Measurements from ENCODE around the gene CDH3.

Gene CDH3

GRCh38 chr16:68676113-68676860 lies 31.2 kb downstream of the CDH3 start:
- Histone ChIP-seq H3K36me3 (ENCODE audit: insufficient read depth, low read length) (no peaks in the 10 kb centered on the region), H3K27me3 (ENCODE audit: control insufficient read depth in 1 of 2, insufficient read depth in 2 of 2, low read length in 2 of 2) (no peaks in the 10 kb centered on the region), H3K9ac (ENCODE audit: low read length) (no peak overlapping the region), H3K9me3 (ENCODE audit: low read length) (no peaks in the 10 kb centered on the region), H3K4me3 (ENCODE audit: low read depth in 1 of 2, low read length in 2 of 2) (no peak overlapping the region), H3K27ac (ENCODE audit: low read depth, low read length) (no peak overlapping the region), H3K4me1 (ENCODE audit: insufficient read depth, low read length) (no peaks in the 10 kb centered on the region)

DNA sequence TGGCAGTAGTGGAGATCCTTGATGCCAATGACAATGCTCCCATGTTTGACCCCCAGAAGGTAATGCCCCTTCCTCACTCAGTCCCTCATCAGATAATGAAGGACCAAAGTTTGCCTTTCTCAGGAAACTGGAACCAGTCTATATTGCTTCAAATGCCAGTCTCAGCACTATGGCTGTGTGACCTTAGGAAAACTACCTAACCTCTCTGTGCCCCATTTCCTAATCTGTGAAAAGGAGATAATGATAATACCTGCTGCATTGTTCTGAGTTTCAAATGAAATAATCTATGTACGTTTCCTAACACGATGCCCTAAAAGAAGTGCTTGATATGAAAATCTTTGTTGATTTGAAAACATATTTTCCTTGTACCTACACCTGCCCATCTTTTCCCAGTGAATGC lies 35.9 kb downstream of the CDH3 start:
- H3K27me3 ChIP-seq (ENCODE audit: control insufficient read depth in 1 of 2, insufficient read depth in 2 of 2, low read length in 2 of 2), result no peaks in the 10 kb centered on the region
- H3K9ac ChIP-seq (ENCODE audit: low read length), result no peak overlapping the region
- H3K36me3 ChIP-seq (ENCODE audit: insufficient read depth, low read length), result no peaks in the 10 kb centered on the region
- H3K27ac ChIP-seq (ENCODE audit: low read depth, low read length), result no peak overlapping the region
- no peaks in the 10 kb centered on the region for H3K4me1 ChIP-seq (ENCODE audit: insufficient read depth, low read length)
- H3K4me3 ChIP-seq (ENCODE audit: low read depth in 1 of 2, low read length in 2 of 2), result no peak overlapping the region
- no peaks in the 10 kb centered on the region for H3K9me3 ChIP-seq (ENCODE audit: low read length)

DNA sequence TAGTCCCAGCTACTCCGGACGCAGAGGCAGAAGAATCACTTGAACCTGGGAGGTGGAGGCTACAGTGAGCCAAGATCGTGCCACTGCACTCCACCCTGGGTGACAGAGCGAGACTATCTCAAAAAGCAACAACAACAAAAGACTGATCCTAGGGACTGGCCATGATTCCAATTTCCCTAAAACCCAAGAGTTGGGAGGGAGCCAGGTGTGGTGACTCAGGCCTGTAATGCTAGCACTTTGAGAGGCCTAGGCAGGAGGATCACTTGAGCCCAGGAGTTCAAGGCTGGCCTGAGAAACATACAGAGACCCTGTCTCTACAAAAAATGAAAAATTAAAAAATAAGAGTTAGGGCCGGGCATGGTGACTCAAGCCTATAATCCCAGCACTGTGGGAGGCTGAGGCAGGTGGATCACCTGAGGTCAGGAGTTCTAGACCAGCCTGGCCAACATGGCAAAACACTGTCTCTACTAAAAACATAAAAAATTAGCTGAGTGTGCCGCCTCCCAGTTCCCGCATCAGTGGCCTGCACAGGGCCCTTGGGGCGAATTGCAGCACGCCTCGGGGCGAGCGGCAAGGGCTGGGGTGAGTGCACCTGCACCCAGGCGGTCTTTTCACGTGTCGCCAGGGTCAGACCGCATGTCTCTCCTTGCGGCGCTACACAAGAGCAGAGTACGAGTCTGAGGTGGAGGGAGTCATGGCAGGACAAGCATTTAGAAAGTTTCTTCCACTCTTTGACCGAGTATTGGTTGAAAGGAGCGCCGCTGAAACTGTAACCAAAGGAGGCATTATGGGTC lies 40.8 kb downstream of the CDH3 start:
- Histone ChIP-seq H3K27ac (ENCODE audit: low read depth, low read length) (no peak overlapping the region), H3K36me3 (ENCODE audit: insufficient read depth, low read length) (no peaks in the 10 kb centered on the region), H3K27me3 (ENCODE audit: control insufficient read depth in 1 of 2, insufficient read depth in 2 of 2, low read length in 2 of 2) (no peaks in the 10 kb centered on the region), H3K9ac (ENCODE audit: low read length) (no peak overlapping the region), H3K4me3 (ENCODE audit: low read depth in 1 of 2, low read length in 2 of 2) (no peak overlapping the region), H3K9me3 (ENCODE audit: low read length) (no peaks in the 10 kb centered on the region), H3K4me1 (ENCODE audit: insufficient read depth, low read length) (no peaks in the 10 kb centered on the region)

GRCh38 chr16:68686905-68687304 lies 41.8 kb downstream of the CDH3 start:
- no peak overlapping the region for H3K27ac ChIP-seq (ENCODE audit: low read depth, low read length)
- H3K36me3 ChIP-seq (ENCODE audit: insufficient read depth, low read length), result no peaks in the 10 kb centered on the region
- H3K9me3 ChIP-seq (ENCODE audit: low read length), result no peaks in the 10 kb centered on the region
- H3K4me3 ChIP-seq (ENCODE audit: low read depth in 1 of 2, low read length in 2 of 2), result no peak overlapping the region
- H3K9ac ChIP-seq (ENCODE audit: low read length), result no peak overlapping the region
- H3K27me3 ChIP-seq (ENCODE audit: control insufficient read depth in 1 of 2, insufficient read depth in 2 of 2, low read length in 2 of 2), result no peaks in the 10 kb centered on the region
- no peaks in the 10 kb centered on the region for H3K4me1 ChIP-seq (ENCODE audit: insufficient read depth, low read length)

DNA sequence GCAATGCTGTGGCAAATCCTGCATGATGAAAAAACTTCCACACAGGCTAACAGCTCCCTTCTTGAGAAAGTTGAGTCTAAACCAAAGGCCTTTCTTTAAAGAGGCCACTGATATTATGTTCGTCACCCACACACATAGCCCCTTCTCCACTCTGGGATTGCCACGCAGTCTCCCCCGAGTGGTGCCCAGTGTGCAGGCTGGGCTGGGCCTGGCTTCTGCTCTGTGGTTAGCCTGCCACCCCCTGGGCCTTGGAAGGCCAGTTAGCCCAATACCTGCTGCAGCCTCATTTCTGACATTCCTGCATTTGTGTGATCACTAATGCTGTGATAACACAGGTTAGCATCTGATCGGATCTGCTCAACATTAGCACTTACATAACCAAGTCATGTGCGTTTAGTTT lies 44.8 kb downstream of the CDH3 start:
- no peak overlapping the region for H3K4me3 ChIP-seq (ENCODE audit: low read depth in 1 of 2, low read length in 2 of 2)
- no peaks in the 10 kb centered on the region for H3K4me1 ChIP-seq (ENCODE audit: insufficient read depth, low read length)
- no peak overlapping the region for H3K9ac ChIP-seq (ENCODE audit: low read length)
- no peaks in the 10 kb centered on the region for H3K36me3 ChIP-seq (ENCODE audit: insufficient read depth, low read length)
- H3K27me3 ChIP-seq (ENCODE audit: control insufficient read depth in 1 of 2, insufficient read depth in 2 of 2, low read length in 2 of 2), result no peaks in the 10 kb centered on the region
- no peak overlapping the region for H3K27ac ChIP-seq (ENCODE audit: low read depth, low read length)
- no peaks in the 10 kb centered on the region for H3K9me3 ChIP-seq (ENCODE audit: low read length)

- H3K36me3 ChIP-seq (ENCODE audit: insufficient read depth, low read length), result no peaks in the 10 kb centered on the region
- no peak overlapping the region for H3K27ac ChIP-seq (ENCODE audit: low read depth, low read length)
- H3K9ac ChIP-seq (ENCODE audit: low read length), result no peak overlapping the region
- no peak overlapping the region for H3K4me3 ChIP-seq (ENCODE audit: low read depth in 1 of 2, low read length in 2 of 2)
- H3K9me3 ChIP-seq (ENCODE audit: low read length), result no peaks in the 10 kb centered on the region
- no peaks in the 10 kb centered on the region for H3K4me1 ChIP-seq (ENCODE audit: insufficient read depth, low read length)
- no peaks in the 10 kb centered on the region for H3K27me3 ChIP-seq (ENCODE audit: control insufficient read depth in 1 of 2, insufficient read depth in 2 of 2, low read length in 2 of 2)
Observed at GRCh38 chr16:68695575-68695974, 50.5 kb downstream of the CDH3 start.

DNA sequence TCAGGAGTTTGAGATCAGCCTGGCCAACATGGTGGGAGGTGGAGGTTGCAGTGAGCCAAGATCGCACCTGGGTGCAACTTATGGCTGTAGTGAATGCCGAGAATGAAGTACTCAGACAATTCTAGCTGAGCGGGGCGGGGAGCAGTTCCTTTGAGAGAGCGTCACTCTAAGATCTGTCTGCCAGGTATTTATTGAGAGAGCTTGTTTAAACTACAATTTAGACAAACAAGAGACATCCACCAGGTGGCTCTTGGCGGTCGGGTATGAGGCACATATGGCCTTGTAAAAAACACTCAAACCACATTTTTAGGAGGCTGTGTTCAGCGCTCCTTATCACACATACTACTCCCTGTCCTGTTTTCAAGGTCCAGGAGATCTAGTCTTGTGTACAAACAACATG lies 51.4 kb downstream of the CDH3 start:
- Histone ChIP-seq H3K9me3 (ENCODE audit: low read length) (no peaks in the 10 kb centered on the region), H3K4me1 (ENCODE audit: insufficient read depth, low read length) (no peaks in the 10 kb centered on the region), H3K4me3 (ENCODE audit: low read depth in 1 of 2, low read length in 2 of 2) (no peak overlapping the region), H3K36me3 (ENCODE audit: insufficient read depth, low read length) (no peaks in the 10 kb centered on the region), H3K27me3 (ENCODE audit: control insufficient read depth in 1 of 2, insufficient read depth in 2 of 2, low read length in 2 of 2) (no peaks in the 10 kb centered on the region), H3K27ac (ENCODE audit: low read depth, low read length) (no peak overlapping the region), H3K9ac (ENCODE audit: low read length) (no peak overlapping the region)

DNA sequence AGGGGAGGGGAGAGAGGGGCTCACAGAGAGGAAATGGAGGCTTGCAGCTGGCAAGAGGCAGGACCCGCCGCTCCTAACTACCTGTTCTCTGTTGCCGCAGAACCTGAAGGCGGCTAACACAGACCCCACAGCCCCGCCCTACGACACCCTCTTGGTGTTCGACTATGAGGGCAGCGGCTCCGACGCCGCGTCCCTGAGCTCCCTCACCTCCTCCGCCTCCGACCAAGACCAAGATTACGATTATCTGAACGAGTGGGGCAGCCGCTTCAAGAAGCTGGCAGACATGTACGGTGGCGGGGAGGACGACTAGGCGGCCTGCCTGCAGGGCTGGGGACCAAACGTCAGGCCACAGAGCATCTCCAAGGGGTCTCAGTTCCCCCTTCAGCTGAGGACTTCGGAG lies 53.0 kb downstream of the CDH3 start:
- H3K36me3 ChIP-seq (ENCODE audit: insufficient read depth, low read length), result no peaks in the 10 kb centered on the region
- H3K27me3 ChIP-seq (ENCODE audit: control insufficient read depth in 1 of 2, insufficient read depth in 2 of 2, low read length in 2 of 2), result no peaks in the 10 kb centered on the region
- H3K9me3 ChIP-seq (ENCODE audit: low read length), result no peaks in the 10 kb centered on the region
- H3K27ac ChIP-seq (ENCODE audit: low read depth, low read length), result no peak overlapping the region
- H3K4me1 ChIP-seq (ENCODE audit: insufficient read depth, low read length), result no peaks in the 10 kb centered on the region
- no peak overlapping the region for H3K9ac ChIP-seq (ENCODE audit: low read length)
- H3K4me3 ChIP-seq (ENCODE audit: low read depth in 1 of 2, low read length in 2 of 2), result no peak overlapping the region

DNA sequence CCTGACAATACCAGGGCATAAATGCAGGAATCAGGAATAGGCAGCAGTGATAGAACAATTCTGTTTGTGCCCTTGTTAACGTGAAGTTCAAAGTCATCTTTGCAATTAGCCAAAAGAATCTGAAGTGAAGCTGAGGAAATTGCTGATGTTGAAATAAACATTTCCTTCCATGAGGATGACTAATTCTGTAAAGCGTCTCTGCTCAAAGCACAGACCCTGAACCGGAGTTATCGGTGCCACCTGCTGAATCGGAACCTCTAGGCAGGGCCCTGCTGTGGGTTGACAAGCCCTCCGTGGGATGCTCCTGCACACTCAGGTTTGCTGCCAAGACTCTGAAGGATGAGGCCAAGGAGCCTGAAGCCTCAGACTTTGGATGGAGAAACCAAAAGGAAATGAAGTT lies 55.0 kb downstream of the CDH3 start:
- Histone ChIP-seq H3K9ac (ENCODE audit: low read length) (no peak overlapping the region), H3K9me3 (ENCODE audit: low read length) (no peaks in the 10 kb centered on the region), H3K36me3 (ENCODE audit: insufficient read depth, low read length) (no peaks in the 10 kb centered on the region), H3K27ac (ENCODE audit: low read depth, low read length) (no peak overlapping the region), H3K4me1 (ENCODE audit: insufficient read depth, low read length) (no peaks in the 10 kb centered on the region), H3K4me3 (ENCODE audit: low read depth in 1 of 2, low read length in 2 of 2) (no peak overlapping the region), H3K27me3 (ENCODE audit: control insufficient read depth in 1 of 2, insufficient read depth in 2 of 2, low read length in 2 of 2) (no peaks in the 10 kb centered on the region)

DNA sequence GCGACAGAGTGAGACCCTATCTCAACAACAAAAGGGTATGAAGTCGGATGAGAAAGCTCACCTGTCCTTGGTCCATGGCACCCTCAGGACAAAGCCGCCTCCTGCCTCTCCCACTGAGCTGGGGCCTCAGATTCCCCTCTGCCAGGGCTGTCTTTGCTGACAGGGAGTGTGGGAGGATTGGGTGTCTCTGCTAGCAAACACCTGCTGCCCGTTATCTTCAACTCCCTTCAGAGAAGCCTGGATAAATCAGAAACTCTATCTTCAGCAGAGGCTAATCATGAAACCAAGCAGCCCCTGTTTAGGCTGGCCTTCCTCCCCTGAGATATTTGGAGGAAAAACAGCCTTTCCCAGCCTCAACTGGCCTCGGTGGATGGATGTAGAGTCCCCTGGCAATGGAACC lies 55.7 kb downstream of the CDH3 start:
- no peaks in the 10 kb centered on the region for H3K4me1 ChIP-seq (ENCODE audit: insufficient read depth, low read length)
- no peaks in the 10 kb centered on the region for H3K36me3 ChIP-seq (ENCODE audit: insufficient read depth, low read length)
- no peaks in the 10 kb centered on the region for H3K27me3 ChIP-seq (ENCODE audit: control insufficient read depth in 1 of 2, insufficient read depth in 2 of 2, low read length in 2 of 2)
- H3K9ac ChIP-seq (ENCODE audit: low read length), result no peak overlapping the region
- no peak overlapping the region for H3K27ac ChIP-seq (ENCODE audit: low read depth, low read length)
- no peak overlapping the region for H3K4me3 ChIP-seq (ENCODE audit: low read depth in 1 of 2, low read length in 2 of 2)
- no peaks in the 10 kb centered on the region for H3K9me3 ChIP-seq (ENCODE audit: low read length)

GRCh38 chr16:68704232-68704867 lies 59.2 kb downstream of the CDH3 start:
- H3K4me3 ChIP-seq (ENCODE audit: low read depth in 1 of 2, low read length in 2 of 2), result no peak overlapping the region
- H3K4me1 ChIP-seq (ENCODE audit: insufficient read depth, low read length), result no peaks in the 10 kb centered on the region
- no peaks in the 10 kb centered on the region for H3K9me3 ChIP-seq (ENCODE audit: low read length)
- no peak overlapping the region for H3K27ac ChIP-seq (ENCODE audit: low read depth, low read length)
- no peaks in the 10 kb centered on the region for H3K27me3 ChIP-seq (ENCODE audit: control insufficient read depth in 1 of 2, insufficient read depth in 2 of 2, low read length in 2 of 2)
- H3K36me3 ChIP-seq (ENCODE audit: insufficient read depth, low read length), result no peaks in the 10 kb centered on the region
- H3K9ac ChIP-seq (ENCODE audit: low read length), result no peak overlapping the region

Measured in muscle layer of colon (tissue), 2 donors.